NCI-H2196 treated with DMSO at 0.1 percent for 48 hours (cell line): ENCODE results near the gene CCR4.
"Not testable (repeated sequence)": the region's sequence is repeated elsewhere in the genome, so short reads cannot be mapped to it uniquely, and the experiment has no call there.

ENCODE experiments used
- DNase-seq: peaks from one replicate; lab custom pipeline; 2025; ENCODE audit not compliant: unreplicated experiment; lab: John Stamatoyannopoulos, UW

CCR4 gene

GRCh38 chr3:32977861-32978260 lies 26.4 kb downstream of the CCR4 start:
- DNase-seq: no peak

DNA sequence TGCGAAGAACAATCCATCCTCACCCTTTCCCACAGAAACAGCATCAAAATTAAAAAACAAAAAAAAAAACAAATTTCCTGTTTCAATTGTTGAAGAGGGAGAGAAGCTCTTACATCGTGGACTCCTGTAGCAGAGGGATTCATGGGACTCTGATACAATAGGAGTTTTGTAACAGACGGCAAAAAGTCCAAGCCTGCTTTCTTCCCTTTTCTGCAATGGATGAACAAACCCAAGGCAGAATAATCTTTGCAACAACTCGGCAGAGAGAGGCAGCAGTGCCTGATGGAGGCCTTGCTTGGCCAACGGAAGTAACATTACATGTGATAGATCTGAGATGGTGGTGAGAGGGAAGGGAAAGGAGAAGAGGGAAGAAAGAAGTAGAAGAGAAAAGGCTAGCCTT lies 26.9 kb downstream of the CCR4 start:
- DNase-seq: no peak

DNA sequence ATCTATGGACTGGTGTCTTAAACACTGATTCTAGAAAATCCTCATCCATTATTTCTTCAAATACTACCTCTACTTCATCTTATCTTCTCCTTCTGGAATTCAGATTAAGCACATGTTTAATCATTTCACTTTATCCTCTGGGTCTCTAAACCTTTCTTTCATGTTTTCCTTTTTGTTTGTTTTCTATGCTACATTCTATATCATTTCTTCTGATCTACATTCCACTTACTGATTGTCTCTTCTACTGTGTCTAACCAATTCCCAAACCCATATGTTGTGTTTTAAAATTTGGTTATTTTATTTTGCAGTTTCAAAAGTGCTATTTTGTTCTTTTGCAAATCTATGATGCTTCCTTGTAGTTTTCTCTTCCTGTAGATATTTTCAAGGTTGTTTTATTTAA lies 31.7 kb downstream of the CCR4 start:
- no peak for DNase-seq

GRCh38 chr3:32984918-32985317 lies 33.5 kb downstream of the CCR4 start:
- DNase-seq: not testable (repeated sequence)

- DNase-seq: no peak
Observed at GRCh38 chr3:32989171-32989570, 37.7 kb downstream of the CCR4 start.

DNA sequence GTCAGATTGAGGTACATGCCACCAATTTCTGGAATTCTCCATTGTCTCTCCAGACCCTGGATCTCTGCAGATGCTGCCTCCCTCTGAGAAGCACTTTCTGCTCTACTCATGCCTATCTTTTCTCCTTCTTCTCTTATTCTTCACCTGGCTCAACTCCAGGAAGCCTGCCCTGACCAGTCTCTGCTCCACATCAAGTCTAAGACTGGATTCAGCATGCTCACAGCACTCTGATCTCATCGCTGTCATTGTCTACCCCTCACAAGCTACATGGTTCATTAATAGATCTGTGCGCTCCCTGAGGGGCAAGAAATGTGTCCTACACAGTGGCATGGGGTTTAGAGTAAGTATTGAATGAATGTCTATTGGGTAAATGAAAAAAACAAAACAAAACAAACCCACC lies 38.7 kb downstream of the CCR4 start:
- no peak for DNase-seq

DNA sequence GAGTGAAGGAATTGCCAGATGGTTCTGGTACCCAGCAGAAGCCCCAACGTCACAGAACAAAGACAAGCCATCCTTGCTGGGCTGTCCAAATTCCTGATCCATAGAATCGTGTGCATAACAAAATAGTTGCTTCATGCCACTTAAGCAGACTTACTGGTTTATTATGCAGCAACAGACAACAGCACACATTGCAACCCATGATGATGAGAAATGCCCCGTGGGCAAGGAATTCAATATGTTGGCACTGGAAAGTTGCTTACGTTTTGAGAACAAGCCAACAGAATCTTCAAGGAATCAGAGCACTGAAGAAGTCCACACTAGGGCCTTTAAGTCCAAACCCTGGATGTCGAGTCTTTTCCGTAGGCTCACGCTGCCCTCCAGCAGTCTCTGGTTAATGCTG lies 40.3 kb downstream of the CCR4 start:
- DNase-seq: no peak

GRCh38 chr3:32992310-32992686 lies 40.9 kb downstream of the CCR4 start:
- DNase-seq: no peak

DNA sequence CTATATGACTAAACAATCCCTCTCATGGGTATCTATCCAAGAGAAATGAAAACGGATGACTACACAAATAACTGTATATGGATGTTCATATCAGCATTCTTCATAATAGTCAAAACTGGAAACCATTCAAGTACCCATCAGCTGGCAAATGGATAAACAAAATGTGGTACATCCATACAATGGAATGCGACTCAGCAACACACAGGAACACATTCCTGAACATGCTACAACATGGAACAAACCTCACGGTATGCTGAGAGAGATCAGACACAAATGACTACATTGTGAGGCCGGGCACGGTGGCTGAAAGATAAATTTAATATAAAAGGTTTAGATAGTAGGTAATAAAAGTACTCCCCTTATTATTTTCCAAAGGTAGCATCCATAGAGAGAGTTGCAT lies 42.6 kb downstream of the CCR4 start:
- DNase-seq: no peak

DNA sequence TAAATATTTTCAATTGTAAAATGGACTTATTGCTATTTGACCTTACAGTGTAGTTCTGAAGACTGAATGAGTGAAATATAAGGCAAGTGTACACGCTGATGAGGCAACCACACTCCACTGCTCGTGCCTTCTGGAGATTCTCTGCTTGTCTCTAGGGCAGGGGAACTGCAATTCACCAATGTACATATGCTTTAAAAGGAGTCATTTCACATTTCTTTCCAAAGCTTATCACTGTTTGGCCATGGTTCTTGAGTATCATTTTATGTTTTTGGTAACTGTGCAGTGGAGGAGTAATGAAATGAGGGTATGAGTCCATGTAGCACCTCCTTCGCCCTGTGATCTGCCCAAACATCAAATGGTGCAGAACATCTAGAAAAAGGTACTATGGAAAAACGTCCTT lies 43.7 kb downstream of the CCR4 start:
- DNase-seq: no peak

DNA sequence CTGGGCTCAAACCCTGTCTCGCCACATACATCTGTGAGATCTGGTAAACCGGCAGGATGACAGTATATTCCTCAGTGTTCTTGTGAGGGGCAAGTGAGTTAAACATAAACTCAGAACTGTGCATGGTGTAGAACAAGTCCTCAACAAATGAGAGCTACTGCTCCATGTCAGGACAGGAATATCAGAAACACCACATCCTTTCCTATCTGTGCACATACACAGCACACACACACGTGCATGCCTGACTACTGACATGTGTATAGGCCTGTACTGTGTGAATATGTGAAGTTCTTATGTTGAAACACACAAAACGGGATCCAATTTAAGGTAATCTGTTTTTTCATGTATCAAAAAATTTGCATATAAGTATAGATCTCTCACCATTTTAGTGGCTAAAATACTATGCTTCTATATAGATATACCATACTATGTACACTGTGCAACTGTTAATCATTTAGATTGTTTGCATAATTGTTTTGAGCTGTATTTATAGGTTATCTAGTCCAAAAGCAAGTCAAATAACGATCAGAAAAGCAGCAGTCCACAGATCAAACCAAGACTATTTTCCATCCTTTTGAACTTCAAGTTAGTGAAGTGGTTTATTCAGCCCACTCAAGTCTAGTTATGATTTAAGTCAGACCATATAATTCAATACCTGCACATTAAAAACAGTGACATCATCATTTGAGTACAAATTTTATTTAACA lies 44.8 kb downstream of the CCR4 start:
- DNase-seq: no peak

DNA sequence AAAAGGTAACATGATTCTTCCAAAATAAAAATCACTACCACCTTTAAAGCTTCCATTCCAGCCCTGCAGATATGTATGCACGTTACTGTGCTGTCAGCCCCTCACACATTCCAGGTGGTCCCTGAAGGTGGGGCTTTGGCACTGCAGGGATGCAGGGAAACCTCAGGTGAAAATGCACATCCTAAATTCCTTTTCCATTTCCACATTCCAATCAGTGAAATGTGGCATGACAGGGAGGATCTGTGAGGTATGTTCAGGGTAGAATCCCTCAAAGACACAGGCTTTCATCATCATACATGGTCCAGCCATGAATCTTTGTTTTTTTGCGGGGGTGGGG lies 45.3 kb downstream of the CCR4 start:
- no peak for DNase-seq

- DNase-seq: no peak
Observed at GRCh38 chr3:32998631-32999451, 47.4 kb downstream of the CCR4 start.

- DNase-seq: no peak
Observed at GRCh38 chr3:33000691-33001385, 49.4 kb downstream of the CCR4 start.

DNA sequence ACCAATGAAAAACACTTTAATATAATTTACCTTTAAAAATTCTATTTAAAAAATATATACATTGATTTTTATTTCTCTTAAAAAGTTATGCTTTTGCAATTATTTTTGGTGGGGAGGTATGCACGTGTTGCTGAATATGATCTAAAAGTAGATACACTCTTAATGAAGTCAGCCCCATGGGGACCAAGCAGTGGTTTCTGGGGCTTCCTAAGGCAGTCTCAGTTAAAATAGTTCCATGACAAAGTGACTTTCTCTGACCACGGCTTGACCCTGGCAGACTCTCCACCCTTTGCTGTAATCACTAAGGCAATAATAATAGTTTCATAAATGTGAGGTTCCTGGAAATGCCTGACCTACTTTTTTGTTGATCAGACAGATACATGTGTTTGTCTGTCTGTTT lies 50.4 kb downstream of the CCR4 start:
- DNase-seq: no peak

GRCh38 chr3:33003308-33003707 lies 51.9 kb downstream of the CCR4 start:
- no peak for DNase-seq

- no peak for DNase-seq
Observed at GRCh38 chr3:33004205-33004604, 52.8 kb downstream of the CCR4 start.

GRCh38 chr3:33004961-33005360 lies 53.5 kb downstream of the CCR4 start:
- no peak for DNase-seq
